ENCODE results near the gene ALDH1A2.

ALDH1A2 gene

DNA sequence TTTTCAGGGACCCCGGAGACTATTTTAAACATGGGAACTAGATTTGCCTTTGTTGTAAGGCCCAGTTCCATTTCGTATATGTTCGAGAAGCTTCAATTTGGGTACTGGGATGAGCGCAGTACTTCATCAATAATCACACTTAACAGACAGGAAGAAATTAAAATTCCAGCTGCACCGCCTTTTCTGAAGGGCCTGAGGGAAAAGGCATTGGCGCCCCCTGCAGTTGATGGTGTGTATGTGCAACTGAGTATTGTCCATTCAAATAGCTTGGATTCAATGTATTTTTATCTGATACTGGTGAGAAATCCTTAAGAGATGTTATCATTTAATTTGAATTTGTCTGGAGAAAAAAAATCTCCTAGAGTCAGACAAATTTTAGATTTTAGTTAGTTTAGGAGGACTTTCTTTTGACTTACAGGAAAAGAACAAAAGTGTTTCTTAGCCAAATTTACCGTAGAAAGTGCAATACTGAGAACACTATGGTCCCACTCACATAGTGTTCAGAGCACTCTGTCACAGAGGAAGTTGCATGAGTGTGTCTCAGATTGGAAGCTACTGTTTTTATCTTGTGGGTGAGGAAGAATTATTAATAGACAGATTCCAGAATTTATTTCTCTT lies 5.4 kb upstream of the ALDH1A2 start:
- DNase-seq, result peak; percentile 68
- in situ Hi-C loops (cut with MboI; ENCODE audit: low pct_unique_long_range_greater_than_20kb, low sequenced_read_pairs), result no loop called here

GRCh38 chr15:58069008-58069407 lies 3.5 kb upstream of the ALDH1A2 start:
- no peak for DNase-seq
- in situ Hi-C loops (cut with MboI; ENCODE audit: low pct_unique_long_range_greater_than_20kb, low sequenced_read_pairs), result no loop called here

DNA sequence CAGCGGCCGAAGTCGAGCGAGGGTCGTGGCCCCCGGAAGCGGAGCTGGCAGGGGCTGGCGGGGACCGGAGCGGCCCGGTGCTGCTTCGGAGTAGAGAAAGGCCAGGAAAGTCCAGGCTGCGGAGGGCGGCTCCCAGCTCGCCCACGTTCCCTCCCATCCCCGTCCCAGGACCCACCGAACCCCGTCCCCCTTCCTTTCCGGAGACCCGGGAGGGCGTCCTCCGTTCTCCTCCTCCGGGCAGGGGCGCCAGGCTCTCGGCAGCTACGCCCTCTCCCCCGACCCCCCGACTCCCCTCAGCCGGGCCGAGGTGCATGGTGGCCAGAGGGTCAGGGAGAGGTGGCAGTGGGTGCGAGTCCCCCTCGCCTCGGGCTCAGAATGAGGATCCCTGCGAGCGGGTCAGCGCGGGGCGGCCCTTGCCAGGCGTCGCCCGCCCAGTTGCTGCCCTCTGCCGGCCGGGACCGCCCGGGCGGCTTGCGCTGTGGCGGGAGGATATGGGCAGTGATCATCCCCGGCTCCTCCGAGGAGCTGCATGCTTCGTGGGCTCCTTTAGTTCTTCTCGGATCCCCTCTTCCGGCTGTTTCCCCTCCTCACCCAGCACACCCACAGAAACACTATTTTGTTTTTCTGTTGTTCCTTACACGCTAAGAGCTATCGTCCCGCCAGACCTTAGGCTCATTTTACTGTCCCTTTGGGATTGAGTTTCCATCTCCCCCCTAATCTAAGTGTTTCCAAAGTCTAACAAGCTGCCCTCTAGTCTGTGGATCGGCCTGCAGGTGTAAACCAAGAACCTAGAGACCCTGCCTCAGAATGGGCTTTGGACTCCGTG lies 744 bp upstream of the ALDH1A2 start:
- peak; percentile 42 for DNase-seq
- in situ Hi-C loops (cut with MboI; ENCODE audit: low pct_unique_long_range_greater_than_20kb, low sequenced_read_pairs), result no loop called here

GRCh38 chr15:58064980-58065444 lies 499 bp downstream of the ALDH1A2 start:
- in situ Hi-C loops (cut with MboI; ENCODE audit: low pct_unique_long_range_greater_than_20kb, low sequenced_read_pairs), result no loop called here
- no peak for DNase-seq

DNA sequence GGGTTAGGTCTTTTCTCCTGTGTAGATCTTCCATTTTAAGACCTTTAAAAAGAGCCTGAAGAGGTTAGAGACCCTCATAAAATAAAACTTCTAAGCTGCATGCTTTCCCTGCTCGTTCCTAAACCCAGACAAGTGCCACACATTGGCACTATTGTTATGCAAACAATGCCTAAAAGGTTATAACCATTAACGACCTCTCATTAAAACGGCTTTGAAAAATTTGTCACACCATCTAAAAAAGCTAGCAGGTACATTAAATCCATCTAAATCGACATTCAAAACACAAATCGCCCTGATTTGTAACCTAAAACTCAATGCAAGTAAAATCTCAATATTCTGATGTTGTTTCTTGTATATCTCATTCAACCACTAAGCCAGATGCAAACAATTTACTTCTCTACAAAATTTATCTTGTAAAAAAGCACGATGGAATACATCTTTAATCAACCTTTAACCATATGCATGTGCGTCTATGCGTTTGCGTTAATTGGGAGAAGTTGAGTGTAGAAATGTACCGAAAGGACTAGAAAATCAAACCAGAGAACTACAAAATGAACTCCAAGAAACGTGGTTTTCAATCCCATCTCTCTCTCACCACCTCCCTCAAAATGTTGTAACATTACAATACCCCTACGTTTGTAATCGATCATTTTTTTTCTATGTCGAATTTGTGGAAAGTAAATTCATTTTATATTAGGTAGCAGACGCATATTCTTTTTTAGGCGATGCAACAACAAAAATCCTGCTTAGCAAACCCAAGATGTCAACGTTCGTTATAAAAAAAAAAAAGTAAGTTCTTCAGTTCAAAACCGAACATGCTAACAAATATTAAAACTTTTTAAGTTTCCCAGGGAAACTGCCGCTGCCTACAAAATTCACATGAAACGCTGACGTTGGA lies 1.2 kb downstream of the ALDH1A2 start:
- no peak for DNase-seq
- in situ Hi-C loops (cut with MboI; ENCODE audit: low pct_unique_long_range_greater_than_20kb, low sequenced_read_pairs), result no loop called here

DNA sequence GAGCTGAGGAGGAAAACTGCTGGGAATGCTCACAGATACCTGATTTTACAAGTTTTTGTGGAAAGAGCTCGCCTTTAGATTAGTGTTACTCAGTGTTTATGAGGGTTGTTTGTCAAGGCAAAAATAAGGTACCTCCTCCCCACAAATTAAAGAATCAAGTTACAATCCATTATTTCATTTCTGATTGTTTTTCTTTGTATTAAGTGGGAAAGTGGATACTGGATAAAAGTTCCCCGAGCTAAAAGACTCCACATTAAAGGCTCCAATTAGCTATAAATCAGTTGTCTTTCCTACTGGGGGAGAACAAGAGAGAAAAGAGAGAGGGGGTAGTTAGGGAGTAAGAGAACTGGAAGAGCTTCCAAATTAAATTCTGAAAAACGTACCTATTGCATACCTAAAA lies 1.9 kb downstream of the ALDH1A2 start:
- DNase-seq, result no peak
- in situ Hi-C loops (cut with MboI; ENCODE audit: low pct_unique_long_range_greater_than_20kb, low sequenced_read_pairs), result no loop called here

GRCh38 chr15:58062983-58063382 lies 2.5 kb downstream of the ALDH1A2 start:
- DNase-seq, result no peak
- in situ Hi-C loops (cut with MboI; ENCODE audit: low pct_unique_long_range_greater_than_20kb, low sequenced_read_pairs), result no loop called here

GRCh38 chr15:58062175-58062574 lies 3.3 kb downstream of the ALDH1A2 start:
- in situ Hi-C loops (cut with MboI; ENCODE audit: low pct_unique_long_range_greater_than_20kb, low sequenced_read_pairs), result no loop called here
- no peak for DNase-seq

GRCh38 chr15:58060575-58060974 lies 4.9 kb downstream of the ALDH1A2 start:
- no peak for DNase-seq
- in situ Hi-C loops (cut with MboI; ENCODE audit: low pct_unique_long_range_greater_than_20kb, low sequenced_read_pairs), result no loop called here

GRCh38 chr15:58058729-58059128 lies 6.8 kb downstream of the ALDH1A2 start:
- in situ Hi-C loops (cut with MboI; ENCODE audit: low pct_unique_long_range_greater_than_20kb, low sequenced_read_pairs), result no loop called here
- DNase-seq, result no peak

DNA sequence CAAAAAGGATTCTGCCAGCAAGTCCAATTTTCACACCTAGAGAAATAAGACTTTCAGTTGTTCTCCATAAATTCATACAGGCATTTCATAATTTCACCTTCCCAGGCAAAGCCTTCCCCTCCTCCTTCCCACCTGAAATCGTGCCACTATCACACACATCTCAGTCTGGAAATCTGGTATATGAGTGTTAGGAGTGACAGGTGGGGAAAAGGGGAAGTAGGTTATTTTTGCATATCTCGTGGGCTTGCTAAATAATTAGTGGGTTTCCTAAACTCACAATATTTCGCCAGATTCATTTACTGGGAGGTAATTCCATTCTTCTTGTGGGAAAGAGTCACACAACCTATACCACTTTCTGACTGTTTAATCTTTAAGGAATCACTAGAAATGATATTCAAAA lies 7.4 kb downstream of the ALDH1A2 start:
- in situ Hi-C loops (cut with MboI; ENCODE audit: low pct_unique_long_range_greater_than_20kb, low sequenced_read_pairs), result no loop called here

GRCh38 chr15:58057559-58057958 lies 8.0 kb downstream of the ALDH1A2 start:
- DNase-seq, result no peak
- in situ Hi-C loops (cut with MboI; ENCODE audit: low pct_unique_long_range_greater_than_20kb, low sequenced_read_pairs), result no loop called here

More for the DNA sequence above, 7.4 kb downstream of the ALDH1A2 start:
- DNase-seq, result peak; percentile 16

GRCh38 chr15:58056015-58056414 lies 9.5 kb downstream of the ALDH1A2 start:
- in situ Hi-C loops (cut with MboI; ENCODE audit: low pct_unique_long_range_greater_than_20kb, low sequenced_read_pairs), result no loop called here
- no peak for DNase-seq

- in situ Hi-C loops (cut with MboI; ENCODE audit: low pct_unique_long_range_greater_than_20kb, low sequenced_read_pairs), result no loop called here
- DNase-seq, result no peak
These were observed 12.0 kb downstream of the ALDH1A2 start for GRCh38 chr15:58053315-58054153.

DNA sequence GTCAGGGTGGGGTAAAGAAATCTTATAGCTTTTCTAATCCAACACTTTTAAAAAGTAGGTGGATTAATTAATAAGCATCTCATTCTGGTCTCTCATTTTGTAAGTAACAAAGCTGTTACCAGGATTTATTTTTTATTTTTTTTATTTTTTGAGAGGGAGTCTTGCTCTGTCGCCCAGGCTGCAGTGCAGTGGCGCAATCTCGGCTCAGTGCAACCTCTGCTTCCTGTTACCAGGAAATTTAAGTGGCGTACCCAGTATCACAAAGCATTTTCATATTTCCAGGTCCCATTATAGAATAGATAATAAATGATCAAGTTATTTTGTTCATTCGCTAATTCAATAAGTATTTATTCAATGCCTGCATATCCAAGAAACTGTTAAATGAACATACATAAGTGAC lies 13.2 kb downstream of the ALDH1A2 start:
- no peak for DNase-seq
- in situ Hi-C loops (cut with MboI; ENCODE audit: low pct_unique_long_range_greater_than_20kb, low sequenced_read_pairs), result no loop called here

DNA sequence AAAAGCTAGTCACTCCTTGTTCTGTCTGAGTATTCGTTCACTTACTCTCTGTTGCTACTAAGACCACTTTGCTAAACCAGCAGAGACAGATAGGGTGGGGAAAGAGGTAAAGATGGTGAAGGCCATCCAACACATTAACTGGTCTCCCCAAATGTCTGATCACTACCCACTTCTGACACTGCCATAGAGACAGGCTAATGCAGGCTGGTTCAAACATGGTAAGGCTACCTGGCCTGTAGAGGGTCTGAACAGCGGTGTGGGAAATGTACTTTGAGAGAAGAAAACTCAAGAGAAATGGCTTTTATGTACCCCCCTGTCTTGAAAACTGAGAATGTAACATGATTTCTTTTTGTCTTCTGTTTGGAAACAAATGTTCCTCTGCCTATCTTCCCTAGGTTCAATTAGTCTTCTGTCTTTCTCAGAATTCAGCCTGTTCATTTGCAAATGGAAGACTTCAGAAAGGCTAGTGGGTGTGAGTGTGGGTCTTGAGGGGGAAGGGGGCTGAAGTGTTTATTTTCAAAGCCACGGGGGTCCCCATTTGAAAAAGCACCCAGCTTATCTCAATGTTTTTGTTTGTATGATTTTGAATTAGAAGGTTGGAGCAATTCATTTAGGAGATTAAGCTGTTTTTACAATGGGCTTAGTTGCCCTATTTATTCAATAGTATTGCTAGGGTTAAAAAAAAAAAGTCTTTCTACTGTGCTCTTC lies 15.8 kb downstream of the ALDH1A2 start:
- in situ Hi-C loops (cut with MboI; ENCODE audit: low pct_unique_long_range_greater_than_20kb, low sequenced_read_pairs), result no loop called here
- no peak for DNase-seq

GRCh38 chr15:58048261-58048660 lies 17.2 kb downstream of the ALDH1A2 start:
- in situ Hi-C loops (cut with MboI; ENCODE audit: low pct_unique_long_range_greater_than_20kb, low sequenced_read_pairs), result no loop called here
- no peak for DNase-seq

DNA sequence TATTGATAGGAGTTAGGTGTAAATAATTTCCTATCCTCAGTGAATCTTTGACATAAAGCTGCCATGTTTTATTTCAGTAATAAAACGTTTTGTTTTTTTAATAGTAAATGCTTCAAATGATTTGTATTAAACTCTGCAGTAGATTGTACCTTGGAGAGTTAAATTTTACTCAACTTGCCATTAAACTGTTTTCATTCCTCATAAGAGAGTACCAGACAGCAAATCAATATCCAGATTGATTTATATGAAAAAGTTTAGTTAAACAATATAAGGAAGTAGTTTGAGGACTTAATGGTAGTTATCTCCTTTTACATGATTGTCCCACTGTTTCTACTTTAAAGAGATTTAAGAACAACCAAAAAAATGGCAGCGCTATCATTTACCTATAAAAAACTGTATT lies 18.4 kb downstream of the ALDH1A2 start:
- DNase-seq, result no peak
- in situ Hi-C loops (cut with MboI; ENCODE audit: low pct_unique_long_range_greater_than_20kb, low sequenced_read_pairs), result no loop called here
